NB4 (cell line): ENCODE measurements around the gene CDK8.

Source experiments
- POLR2A ChIP-seq: IDR thresholded peaks from 2 replicates; pipeline ENCODE4 v1.6.1; 2011; ENCODE audit warnings: mild to moderate bottlenecking; ENCODE audit not compliant: insufficient read length; ENCODE audit errors: extremely low read depth
- TF ChIP-seq, protein P1 (sequence below): IDR thresholded peaks from one replicate; pipeline ENCODE4 v1.5.1; 2012; ENCODE audit warnings: low read depth, low read length

DNA sequence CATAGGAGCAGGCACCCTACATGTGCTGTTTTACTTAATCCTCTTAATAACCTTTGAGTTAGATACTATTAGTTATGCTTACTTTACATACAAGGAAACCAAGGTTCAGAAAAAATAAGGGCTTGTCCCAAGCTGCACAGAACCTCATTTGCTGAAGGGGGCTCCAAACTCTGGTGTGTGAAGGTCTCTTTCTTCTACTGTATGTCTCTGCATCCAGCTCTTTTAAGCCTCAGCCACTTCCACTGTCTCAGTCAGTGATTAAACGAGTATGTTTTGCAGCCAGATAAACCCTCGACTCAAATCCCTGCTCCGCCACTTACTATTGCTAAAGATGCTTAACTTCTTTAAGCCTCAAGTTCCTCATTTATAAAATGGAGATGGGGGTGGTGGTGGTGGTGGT lies 191.2 kb downstream of the CDK8 start:
- TF ChIP-seq, protein P1, sequence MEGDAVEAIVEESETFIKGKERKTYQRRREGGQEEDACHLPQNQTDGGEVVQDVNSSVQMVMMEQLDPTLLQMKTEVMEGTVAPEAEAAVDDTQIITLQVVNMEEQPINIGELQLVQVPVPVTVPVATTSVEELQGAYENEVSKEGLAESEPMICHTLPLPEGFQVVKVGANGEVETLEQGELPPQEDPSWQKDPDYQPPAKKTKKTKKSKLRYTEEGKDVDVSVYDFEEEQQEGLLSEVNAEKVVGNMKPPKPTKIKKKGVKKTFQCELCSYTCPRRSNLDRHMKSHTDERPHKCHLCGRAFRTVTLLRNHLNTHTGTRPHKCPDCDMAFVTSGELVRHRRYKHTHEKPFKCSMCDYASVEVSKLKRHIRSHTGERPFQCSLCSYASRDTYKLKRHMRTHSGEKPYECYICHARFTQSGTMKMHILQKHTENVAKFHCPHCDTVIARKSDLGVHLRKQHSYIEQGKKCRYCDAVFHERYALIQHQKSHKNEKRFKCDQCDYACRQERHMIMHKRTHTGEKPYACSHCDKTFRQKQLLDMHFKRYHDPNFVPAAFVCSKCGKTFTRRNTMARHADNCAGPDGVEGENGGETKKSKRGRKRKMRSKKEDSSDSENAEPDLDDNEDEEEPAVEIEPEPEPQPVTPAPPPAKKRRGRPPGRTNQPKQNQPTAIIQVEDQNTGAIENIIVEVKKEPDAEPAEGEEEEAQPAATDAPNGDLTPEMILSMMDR, result no peak
- TF ChIP-seq POLR2A, result no peak
